ENCODE data around the gene CHST13. TPM values are rescaled to one million over a fixed set of nuclear protein-coding genes. Genes with fewer than 3 reads are reported as not detected.
A peak's percentile ranks its signal among the peaks of the same experiment; 100 is the strongest.

CHST13 gene
- total RNA-seq: 0.21 TPM in 1 of 2 replicates, not detected in the other
- 0.13 TPM for polyA plus RNA-seq (2012)

- peak; percentile 33 for DNase-seq (ENCODE audit: low read depth)
These were observed at the start of gene CHST13 for GRCh38 chr3:126523745-126524428. Gene CHST13 (plus strand): TSS chr3:126524155. CDS start chr3:126524333, 178 bp downstream.

GRCh38 chr3:126474498-126475412 is 49.2 kb upstream of the CHST13 start:
- peak; percentile 72 for DNase-seq (ENCODE audit: low read depth)

GRCh38 chr3:126475413-126476114 is 48.4 kb upstream of the CHST13 start, which contains the start of gene ZXDC:
Gene ZXDC (minus strand): TSS chr3:126475891. CDS start chr3:126475865, 26 bp downstream.
- peak; percentile 94 for DNase-seq (ENCODE audit: low read depth)

- DNase-seq (ENCODE audit: low read depth): no peak
These were observed 47.5 kb upstream of the CHST13 start for GRCh38 chr3:126476166-126477060.

- no peak for DNase-seq (ENCODE audit: low read depth)
These were observed 46.9 kb upstream of the CHST13 start for GRCh38 chr3:126477061-126477380.

- DNase-seq (ENCODE audit: low read depth): no peak
These were observed 45.2 kb upstream of the CHST13 start for GRCh38 chr3:126478581-126479310.

GRCh38 chr3:126479642-126480041 is 44.3 kb upstream of the CHST13 start:
- DNase-seq (ENCODE audit: low read depth): no peak

GRCh38 chr3:126480206-126480605 is 43.7 kb upstream of the CHST13 start:
- no peak for DNase-seq (ENCODE audit: low read depth)

- DNase-seq (ENCODE audit: low read depth): no peak
These were observed 43.1 kb upstream of the CHST13 start for GRCh38 chr3:126480861-126481260.

- peak; percentile 83 for DNase-seq (ENCODE audit: low read depth)
These were observed 42.0 kb upstream of the CHST13 start for GRCh38 chr3:126481808-126482502.

- no peak for DNase-seq (ENCODE audit: low read depth)
These were observed 41.3 kb upstream of the CHST13 start for GRCh38 chr3:126482503-126483255.

- no peak for DNase-seq (ENCODE audit: low read depth)
These were observed 40.6 kb upstream of the CHST13 start for GRCh38 chr3:126483321-126483761.

- no peak for DNase-seq (ENCODE audit: low read depth)
These were observed 39.8 kb upstream of the CHST13 start for GRCh38 chr3:126484148-126484547.

- no peak for DNase-seq (ENCODE audit: low read depth)
These were observed 39.3 kb upstream of the CHST13 start for GRCh38 chr3:126484662-126485061.

GRCh38 chr3:126485176-126485897 is 38.6 kb upstream of the CHST13 start:
- DNase-seq (ENCODE audit: low read depth): no peak

GRCh38 chr3:126485956-126486355 is 38.0 kb upstream of the CHST13 start:
- DNase-seq (ENCODE audit: low read depth): no peak

GRCh38 chr3:126486360-126486847 is 37.6 kb upstream of the CHST13 start:
- peak; percentile 65 for DNase-seq (ENCODE audit: low read depth)
